HG02884 (cell line): ENCODE results near the gene PRKACA.

ENCODE experiments used
- ATAC-seq: cut with Tn5 transposase; IDR thresholded peaks from one replicate; pipeline ENCODE4 v1.9.1; 2021; ENCODE audit warnings: mild to moderate bottlenecking, moderate library complexity; ENCODE audit not compliant: unreplicated experiment

PRKACA gene

GRCh38 chr19:14117668-14118164 lies at the start of gene PRKACA:
Gene PRKACA, minus strand, starts transcription at chr19:14117762. Its CDS starts 215 bp downstream, at chr19:14117547.
- ATAC-seq, result peak; percentile 91

DNA sequence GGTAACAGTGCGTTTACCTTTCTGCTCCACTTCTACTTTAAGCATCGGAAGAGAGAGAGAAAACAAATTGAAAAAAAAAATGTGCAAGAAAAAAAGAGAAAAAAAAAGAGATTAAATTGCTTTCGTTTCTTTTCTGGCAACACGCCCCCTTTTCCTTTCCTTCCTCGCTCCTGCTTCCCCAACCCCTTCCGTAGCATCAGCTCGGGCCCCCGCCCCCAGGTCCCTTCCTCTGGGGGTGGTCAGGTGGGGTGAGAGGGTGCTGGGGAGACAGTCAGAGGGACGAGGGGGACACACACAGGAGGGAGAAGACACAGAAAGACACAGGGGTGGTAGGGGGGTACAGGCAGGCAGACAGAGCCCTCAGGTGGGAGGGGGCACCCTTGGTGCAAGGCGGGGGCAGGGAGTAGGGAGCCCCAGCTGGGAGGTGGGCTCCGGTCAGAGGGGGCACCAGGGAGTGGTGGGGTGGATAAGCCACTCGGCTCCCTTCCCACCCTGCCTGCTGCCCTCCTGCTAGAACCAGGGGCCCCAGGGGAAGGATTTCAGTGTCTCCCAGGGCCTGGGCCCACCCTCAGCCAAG lies 49.5 kb upstream of the PRKACA start:
- no peak for ATAC-seq

- ATAC-seq, result no peak
Observed at GRCh38 chr19:14165990-14166830, 48.6 kb upstream of the PRKACA start.

DNA sequence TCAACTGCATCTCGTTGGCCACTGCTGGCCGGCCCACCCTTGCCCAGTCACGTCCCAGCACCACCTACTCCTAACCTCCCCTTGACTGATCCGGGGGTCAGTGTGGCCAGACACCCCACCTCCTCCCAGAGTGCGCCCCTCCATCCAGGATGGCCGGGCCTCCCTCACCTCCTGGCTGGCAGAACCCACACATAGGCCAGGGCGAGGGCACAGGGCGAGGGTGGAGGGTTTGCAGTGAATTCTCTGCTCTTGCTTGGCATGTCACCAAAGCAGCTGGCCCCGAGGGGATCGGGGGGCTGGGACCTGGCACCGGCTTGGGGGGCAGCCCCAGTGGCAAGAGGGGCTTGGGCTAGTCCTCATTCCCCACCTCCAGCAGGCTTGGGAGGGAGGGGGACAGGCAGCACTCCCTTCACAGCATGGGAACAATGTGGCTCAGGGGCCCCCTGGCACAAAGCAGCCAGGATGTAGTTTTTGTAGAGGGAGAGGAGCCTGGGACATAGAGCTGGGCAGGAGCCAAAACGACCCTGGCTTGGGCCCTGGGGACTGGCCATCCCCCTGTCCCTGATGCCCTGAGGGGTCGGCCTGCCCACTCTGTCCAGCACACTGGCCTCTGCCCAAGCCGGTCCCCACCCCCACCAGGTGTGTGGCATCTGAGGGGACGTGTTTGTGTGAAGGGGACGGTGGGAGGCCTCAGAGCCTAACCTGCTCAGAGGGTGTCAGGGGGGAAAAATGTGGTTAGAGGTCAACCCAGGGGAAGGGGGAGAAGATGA lies 47.3 kb upstream of the PRKACA start:
- ATAC-seq, result no peak

GRCh38 chr19:14164082-14164481 lies 46.5 kb upstream of the PRKACA start:
- no peak for ATAC-seq

DNA sequence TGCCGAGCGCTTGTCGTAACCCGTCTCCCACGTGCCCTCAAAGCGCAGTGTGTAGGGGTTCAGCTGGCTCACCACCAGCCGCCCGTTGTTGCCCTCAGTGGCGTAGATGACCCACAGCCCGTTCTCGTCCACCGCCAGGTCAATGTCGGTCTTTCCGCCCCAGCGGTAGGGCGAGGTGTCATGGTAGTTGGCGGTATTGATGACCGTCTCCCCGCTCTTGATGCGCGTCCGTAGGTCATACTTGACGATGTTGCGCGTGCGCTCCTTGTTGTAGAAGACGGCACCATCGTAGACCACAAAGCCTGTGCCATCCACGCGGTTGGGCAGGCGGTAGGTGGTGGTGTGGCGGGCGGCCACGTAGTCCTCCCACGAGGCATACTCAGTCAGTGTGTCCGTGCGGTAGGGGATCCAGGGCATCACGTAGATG lies 45.3 kb upstream of the PRKACA start:
- ATAC-seq, result no peak

- ATAC-seq, result no peak
Observed at GRCh38 chr19:14161305-14161704, 43.7 kb upstream of the PRKACA start.

DNA sequence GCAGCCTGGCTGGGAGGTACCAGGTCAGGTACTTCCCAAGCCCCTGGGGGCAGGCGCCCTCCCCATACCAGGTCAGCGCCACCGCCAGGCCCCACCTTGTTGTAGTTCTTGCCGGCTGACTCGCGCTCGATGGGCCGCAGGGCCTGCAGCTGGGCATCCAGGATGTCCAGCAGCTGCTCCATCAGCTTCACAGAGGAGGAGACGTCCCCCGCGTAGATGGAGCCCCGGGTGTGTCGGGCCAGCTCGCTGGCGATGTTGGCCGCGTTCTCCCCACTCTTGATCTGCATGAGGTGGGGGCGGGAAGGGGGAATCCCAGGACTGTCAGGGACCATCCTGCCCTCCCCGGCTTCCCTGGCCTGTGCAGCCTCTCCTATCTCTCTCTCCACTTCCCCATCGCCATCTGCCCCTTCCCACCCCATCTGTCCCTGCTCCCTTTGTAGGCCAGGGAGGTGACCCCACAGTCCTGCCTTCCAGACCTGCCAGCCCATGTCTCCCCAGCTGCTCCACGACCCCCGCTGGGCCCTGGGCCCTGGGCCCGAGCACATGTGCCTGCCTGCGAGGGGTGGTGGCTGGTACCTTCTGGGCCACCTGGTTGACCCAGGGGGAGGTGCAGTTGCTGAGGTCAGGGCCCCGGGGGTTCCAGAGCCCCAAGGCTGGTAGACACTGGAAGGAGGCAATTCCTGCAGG lies 42.6 kb upstream of the PRKACA start:
- no peak for ATAC-seq

GRCh38 chr19:14159059-14159458 lies 41.5 kb upstream of the PRKACA start:
- no peak for ATAC-seq

- no peak for ATAC-seq
Observed at GRCh38 chr19:14158276-14159023, 40.9 kb upstream of the PRKACA start.

- ATAC-seq, result no peak
Observed at GRCh38 chr19:14156971-14157717, 39.6 kb upstream of the PRKACA start.

GRCh38 chr19:14156122-14156521 lies 38.6 kb upstream of the PRKACA start:
- no peak for ATAC-seq

DNA sequence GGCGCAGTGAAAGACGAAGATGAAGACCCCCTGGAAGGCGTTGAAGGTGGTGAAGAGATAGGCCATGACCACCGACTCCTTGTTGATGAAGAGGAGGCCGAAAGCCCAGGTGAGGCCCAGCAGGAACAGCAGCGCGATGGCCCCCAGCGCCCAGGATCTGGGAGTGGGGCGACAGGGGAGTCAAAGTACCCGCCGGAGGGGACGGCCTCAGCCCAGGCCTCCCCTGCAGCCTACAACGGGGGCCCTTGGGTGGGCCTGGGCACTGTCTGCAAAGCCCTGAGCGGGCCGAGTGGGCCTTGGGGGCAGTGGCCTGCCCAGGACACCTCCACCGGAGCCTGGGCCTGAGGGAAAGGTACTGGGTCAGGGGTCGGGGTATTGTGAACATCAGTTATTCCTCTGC lies 37.8 kb upstream of the PRKACA start:
- ATAC-seq, result no peak

GRCh38 chr19:14152713-14153112 lies 35.2 kb upstream of the PRKACA start:
- ATAC-seq, result no peak

GRCh38 chr19:14150770-14151661 lies 33.5 kb upstream of the PRKACA start:
- no peak for ATAC-seq

DNA sequence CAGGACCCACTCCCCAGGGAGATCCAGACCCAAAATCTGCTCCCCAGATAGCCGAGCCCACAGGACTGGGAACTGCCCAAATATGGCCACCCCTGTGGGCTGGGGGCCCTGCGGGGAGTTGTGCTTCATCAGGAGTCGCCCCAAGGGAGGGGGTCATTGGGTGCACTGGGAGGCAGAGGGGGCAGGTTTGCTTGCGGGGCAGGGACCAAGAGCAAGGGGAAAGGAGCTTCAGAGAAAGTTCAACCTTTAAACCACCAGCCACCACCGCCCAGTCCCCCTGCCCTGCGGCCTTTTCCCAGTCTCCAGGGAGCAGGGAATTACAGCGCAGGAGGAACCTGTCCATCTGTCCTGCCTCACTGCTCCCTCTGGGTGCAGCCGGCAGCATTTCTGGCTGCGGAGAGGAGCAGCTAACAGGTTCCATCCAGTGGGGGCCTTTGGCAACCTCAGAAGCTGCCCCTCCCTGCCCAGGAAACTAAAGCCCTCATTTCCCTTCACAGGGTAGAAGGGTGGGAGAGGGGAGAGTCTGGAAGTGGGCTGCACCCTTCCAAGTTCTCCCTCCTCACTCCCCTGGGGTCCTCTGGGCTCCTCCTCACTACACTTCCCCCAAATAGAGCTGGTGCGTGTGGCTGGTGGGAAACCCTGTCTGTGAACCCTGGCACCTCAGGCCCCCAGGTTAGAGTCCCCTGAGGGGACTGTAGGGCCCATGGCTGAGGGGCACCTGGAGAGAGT lies 32.6 kb upstream of the PRKACA start:
- no peak for ATAC-seq

GRCh38 chr19:14149509-14149994 lies 32.0 kb upstream of the PRKACA start:
- no peak for ATAC-seq
